Hepatocyte (in vitro differentiated cells): ENCODE measurements around the gene TMSB4X.

Experiments used
- EZH2 ChIP-seq: fragments of 200-600 bp; sonication (generic); IDR thresholded peaks from 2 replicates; pipeline ENCODE4 v1.6.1; 2016; ENCODE audit warnings: antibody characterized with exemption, mild to moderate bottlenecking, borderline replicate concordance
- TF ChIP-seq, protein P1 (sequence below): fragments of 200-600 bp; sonication (generic); IDR thresholded peaks from 2 replicates; pipeline ENCODE4 v1.5.1; 2016; ENCODE audit warnings: antibody characterized with exemption, mild to moderate bottlenecking; ENCODE audit not compliant: poor library complexity

DNA sequence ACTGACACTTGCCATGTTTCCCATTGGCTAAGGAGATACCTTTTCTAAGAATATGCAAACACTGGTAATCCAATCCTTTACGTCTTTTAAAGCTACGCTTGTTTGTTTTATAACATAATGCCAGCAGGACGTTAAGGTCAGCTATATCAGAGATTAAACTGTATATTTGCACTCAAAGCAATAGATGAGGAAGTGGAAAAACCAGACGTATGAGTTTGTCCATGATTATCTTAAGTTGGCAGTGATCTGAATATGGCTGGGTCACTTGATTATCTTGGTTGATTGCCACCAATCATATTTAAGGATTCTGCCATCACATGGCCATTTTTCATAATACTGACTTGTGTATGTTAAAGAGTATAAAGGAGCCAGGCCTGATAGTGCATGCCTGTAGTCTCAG is 19.4 kb downstream of the TMSB4X start:
- TF ChIP-seq, protein P1, sequence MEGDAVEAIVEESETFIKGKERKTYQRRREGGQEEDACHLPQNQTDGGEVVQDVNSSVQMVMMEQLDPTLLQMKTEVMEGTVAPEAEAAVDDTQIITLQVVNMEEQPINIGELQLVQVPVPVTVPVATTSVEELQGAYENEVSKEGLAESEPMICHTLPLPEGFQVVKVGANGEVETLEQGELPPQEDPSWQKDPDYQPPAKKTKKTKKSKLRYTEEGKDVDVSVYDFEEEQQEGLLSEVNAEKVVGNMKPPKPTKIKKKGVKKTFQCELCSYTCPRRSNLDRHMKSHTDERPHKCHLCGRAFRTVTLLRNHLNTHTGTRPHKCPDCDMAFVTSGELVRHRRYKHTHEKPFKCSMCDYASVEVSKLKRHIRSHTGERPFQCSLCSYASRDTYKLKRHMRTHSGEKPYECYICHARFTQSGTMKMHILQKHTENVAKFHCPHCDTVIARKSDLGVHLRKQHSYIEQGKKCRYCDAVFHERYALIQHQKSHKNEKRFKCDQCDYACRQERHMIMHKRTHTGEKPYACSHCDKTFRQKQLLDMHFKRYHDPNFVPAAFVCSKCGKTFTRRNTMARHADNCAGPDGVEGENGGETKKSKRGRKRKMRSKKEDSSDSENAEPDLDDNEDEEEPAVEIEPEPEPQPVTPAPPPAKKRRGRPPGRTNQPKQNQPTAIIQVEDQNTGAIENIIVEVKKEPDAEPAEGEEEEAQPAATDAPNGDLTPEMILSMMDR, result no peak
- TF ChIP-seq EZH2, result no peak
